ENCODE results near the gene FBXL13.
"Not testable (repeated sequence)": the region's sequence is repeated elsewhere in the genome, so short reads cannot be mapped to it uniquely, and the experiment has no call there.

FBXL13 gene

DNA sequence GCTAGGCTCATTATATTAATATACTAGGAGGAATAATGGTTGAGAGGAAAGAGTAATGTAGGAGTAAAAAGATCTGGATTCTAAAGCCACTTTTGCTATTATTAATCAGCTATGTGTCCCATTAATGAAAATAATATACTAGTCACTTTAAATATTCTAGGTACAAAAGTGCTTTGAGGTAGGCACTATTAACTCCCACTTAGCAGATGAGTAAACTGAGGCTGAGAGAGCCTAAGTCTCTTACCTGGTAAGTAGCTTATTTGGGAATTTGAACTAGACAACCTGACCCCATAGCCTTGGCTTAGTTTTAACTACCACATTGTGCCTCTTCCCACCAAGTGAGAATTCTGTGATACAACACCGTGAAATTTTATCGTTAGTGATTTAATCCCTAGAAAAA, 6.3 kb upstream of the FBXL13 start:
- no peak overlapping the region for H3K4me3 ChIP-seq (ENCODE audit: low read depth, low read length)

DNA sequence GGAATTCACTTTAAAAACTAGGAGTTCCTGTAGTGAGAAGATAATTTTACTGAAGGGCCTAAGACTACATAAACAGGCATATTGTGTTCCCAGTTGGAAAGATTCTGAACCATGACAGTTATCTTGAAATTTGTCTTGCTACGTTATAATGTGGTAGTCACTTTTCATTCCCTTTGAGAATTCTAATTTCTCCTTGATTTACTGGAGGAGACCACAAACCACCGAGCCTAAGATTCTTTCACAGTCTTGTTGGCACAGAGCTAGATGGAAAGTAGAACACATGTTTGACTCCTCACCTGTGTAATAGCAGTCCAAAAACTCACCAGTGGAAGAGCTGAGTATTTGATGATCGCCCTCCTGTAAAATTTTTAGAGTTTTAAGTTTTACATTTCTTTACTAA, 5.2 kb upstream of the FBXL13 start:
- no peak overlapping the region for H3K4me3 ChIP-seq (ENCODE audit: low read depth, low read length)

GRCh38 chr7:103078226-103078625, 3.6 kb upstream of the FBXL13 start:
- not testable (repeated sequence) for H3K4me3 ChIP-seq (ENCODE audit: low read depth, low read length)

DNA sequence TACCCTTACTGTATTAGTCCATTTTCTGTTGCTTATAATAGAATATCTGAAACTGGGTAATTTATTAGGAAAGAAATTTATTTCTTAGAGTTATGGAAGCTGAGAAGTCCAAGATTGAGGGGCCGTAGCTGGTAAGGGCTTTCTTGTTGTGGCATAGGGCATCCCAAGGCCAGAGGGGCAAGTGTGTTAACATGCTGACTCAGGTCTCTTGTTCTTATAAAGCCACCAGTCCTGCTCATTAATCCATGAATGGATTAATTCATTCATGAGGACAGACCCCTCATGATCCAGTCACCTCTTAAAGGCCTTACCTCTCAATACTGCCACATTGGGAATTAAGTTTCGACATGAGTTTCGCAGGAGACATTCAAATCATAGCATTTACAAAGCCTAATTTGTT, 2.7 kb upstream of the FBXL13 start:
- no peak overlapping the region for H3K4me3 ChIP-seq (ENCODE audit: low read depth, low read length)

GRCh38 chr7:103076764-103077163, 2.2 kb upstream of the FBXL13 start:
- no peak overlapping the region for H3K4me3 ChIP-seq (ENCODE audit: low read depth, low read length)

- peak overlapping the region; percentile 83 for H3K4me3 ChIP-seq (ENCODE audit: low read depth, low read length)
These were observed 832 bp upstream of the FBXL13 start for GRCh38 chr7:103075337-103075918.

- peak overlapping the region; percentile 83 for H3K4me3 ChIP-seq (ENCODE audit: low read depth, low read length)
These were observed 542 bp downstream of the FBXL13 start for GRCh38 chr7:103073989-103074518.

- H3K4me3 ChIP-seq (ENCODE audit: low read depth, low read length) = no peak overlapping the region
These were observed 3.6 kb downstream of the FBXL13 start for GRCh38 chr7:103071000-103071399.

DNA sequence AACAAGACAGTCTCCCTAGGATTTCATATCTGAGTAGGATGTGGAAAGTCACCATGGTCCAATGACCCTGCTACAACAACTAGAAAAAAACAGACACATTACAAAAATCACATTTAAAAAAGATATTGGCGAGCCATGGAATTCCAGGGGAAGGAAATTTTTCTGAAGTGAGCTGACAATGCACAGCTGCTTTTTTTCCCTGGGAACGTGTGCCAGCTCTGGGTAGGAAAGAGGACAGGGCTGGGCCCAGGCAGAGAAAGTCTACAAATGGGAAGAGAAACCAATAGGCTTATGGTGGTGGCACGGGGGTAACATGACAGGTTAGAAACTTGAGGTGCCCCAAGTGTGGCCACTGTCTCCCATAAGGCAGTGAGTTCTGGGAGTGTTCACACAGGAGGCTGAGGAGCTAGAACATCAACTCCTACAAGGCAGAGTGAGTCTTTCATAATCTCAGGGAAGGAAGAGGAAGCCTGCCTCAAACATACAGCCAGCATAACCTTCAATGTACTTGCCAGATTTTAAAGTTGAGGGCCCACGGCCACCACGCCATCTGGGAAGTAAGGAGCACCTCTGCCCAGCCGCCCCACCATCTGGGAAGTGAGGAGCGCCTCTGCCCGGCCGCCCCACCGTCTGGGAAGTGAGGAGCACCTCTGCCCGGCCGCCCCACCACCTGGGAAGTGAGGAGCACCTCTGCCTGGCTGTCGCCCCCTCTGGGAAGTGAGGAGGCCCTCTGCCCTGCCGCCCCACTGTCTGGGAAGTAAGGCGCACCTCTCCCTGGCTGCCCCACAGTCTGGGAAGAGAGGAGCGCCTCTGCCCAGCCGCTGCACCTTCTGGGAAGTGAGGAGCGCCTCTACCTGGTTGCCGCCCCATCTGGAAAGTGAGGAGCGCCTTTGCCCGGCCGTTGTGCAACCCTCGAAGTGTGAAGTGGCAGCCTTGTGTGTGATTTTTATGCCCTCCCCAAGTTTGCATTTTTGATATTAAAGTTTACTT, 5.9 kb downstream of the FBXL13 start:
- H3K4me3 ChIP-seq (ENCODE audit: low read depth, low read length) = no peak overlapping the region

DNA sequence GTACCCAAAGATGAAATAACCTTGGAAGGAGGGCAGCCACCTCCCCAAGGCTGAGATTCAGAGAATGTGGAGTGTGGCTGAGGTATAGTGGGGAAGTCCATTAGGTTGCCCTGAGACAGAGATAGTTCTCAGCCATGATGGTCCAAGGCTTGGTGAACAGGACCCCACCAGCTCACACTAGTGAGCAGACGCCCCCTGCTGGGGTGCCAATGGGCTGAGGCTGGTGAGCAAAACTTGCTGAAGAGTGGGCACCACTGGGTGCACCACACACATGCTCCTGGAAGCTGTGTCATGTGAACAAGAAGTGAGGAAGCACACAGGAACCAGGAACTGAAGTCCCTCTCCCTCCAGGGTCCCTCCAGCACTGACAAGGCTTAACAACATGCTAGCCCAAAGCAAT, 8.9 kb downstream of the FBXL13 start:
- no peak overlapping the region for H3K4me3 ChIP-seq (ENCODE audit: low read depth, low read length)

- no peak overlapping the region for H3K4me3 ChIP-seq (ENCODE audit: low read depth, low read length)
These were observed 10.7 kb downstream of the FBXL13 start for GRCh38 chr7:103063895-103064294.

DNA sequence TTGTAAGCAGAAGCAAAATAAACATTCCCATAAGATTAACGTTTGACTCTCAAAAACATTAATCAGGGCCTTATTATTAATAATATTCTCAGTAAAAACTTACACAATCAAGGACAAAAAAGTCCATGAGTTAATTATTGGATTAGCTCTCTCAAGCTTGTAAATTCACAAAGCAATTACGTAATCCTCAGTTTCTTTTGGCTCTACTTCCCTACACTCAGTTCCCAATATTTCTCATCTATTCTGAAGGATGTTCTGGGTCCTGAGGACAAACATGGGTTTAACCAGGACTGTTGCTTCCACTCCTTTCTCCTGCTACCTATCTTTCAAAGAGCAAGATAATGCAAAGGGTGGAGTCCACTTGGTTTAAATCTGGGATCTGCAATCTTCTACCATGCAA, 15.1 kb downstream of the FBXL13 start:
- no peak overlapping the region for H3K4me3 ChIP-seq (ENCODE audit: low read depth, low read length)

- no peak overlapping the region for H3K4me3 ChIP-seq (ENCODE audit: low read depth, low read length)
These were observed 16.5 kb downstream of the FBXL13 start for GRCh38 chr7:103058122-103058521.

DNA sequence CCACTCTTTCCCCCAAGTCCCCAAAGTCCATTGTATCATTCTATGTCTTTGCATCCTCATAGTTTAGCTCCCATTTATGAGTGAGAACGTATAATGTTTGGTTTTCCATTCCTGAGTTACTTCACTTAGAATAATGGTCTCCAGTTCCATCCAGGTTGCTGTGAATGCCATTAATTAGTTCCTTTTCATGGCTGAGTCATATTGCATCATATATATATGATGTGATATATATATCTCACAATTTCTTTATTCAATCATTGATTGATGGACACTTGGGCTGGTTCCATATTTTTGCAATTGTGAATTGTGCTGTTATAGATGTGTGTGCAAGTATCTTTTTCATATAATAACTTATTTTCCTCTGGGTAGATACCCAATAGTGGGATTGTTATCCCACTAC, 18.6 kb downstream of the FBXL13 start:
- not testable (repeated sequence) for H3K4me3 ChIP-seq (ENCODE audit: low read depth, low read length)

GRCh38 chr7:103051519-103051918, 23.1 kb downstream of the FBXL13 start:
- H3K4me3 ChIP-seq (ENCODE audit: low read depth, low read length) = no peak overlapping the region

DNA sequence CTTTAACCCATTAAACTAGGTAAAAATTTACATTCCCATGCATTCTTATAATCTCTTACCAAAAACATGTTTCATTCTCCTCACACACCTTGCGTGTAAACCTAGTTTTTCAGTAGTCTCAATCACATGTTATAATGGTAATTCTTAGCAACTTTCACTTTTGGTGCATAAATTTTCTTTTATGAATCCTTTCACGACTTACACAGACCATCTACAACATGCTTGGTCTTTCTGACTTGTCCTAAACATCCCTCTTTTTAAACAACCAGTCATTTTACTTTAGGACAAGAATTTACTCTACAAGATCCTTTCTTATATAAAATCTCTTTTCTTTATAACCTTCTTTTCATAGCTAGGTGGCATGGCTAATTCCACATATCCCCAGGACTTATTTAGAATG, 25.8 kb downstream of the FBXL13 start:
- H3K4me3 ChIP-seq (ENCODE audit: low read depth, low read length) = no peak overlapping the region

GRCh38 chr7:103041815-103042214, 32.8 kb downstream of the FBXL13 start:
- H3K4me3 ChIP-seq (ENCODE audit: low read depth, low read length) = not testable (repeated sequence)

DNA sequence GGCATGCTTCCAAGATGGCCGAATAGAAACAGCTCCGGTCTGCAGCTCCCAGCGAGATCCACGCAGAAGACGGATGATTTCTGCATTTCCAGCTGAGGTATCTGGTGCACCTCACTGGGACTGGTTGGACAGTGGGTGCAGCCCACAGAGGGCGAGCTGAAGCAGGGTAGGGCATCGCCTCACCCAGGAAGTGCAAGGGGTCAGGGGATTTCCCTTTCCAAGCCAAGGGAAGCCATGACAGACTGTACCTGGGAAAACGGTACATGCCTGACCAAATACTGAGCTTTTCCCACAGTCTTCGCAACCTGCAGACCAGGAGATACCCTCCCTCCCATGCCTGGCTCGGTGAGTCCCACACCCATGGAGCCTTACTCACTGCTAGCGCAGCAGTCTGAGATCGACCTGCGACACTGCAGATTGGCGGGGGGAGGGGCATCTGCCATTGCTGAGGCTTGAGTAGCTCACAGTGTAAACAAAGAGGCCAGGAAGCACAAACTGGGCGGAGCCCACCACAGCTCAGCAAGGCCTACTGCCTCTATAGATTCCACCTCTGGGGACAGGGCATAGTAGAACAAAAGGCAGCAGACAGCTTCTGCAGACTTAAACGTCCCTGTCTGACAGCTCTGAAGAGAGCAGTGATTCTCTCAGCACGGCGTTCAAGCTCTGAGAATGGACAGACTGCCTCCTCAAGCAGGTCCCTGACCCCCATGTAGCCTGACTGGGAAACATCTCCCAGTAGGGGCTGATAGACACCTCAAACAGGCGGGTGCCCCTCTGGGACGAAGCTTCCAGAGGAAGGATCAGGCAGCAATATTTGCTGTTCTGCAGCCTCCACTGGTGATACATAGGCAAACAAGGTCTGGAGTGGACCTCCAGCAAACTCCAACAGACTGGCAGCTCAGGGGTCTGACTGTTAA, 36.5 kb downstream of the FBXL13 start:
- H3K4me3 ChIP-seq (ENCODE audit: low read depth, low read length) = not testable (repeated sequence)

- no peak overlapping the region for H3K4me3 ChIP-seq (ENCODE audit: low read depth, low read length)
These were observed 37.1 kb downstream of the FBXL13 start for GRCh38 chr7:103037476-103037822.

- H3K4me3 ChIP-seq (ENCODE audit: low read depth, low read length) = not testable (repeated sequence)
These were observed 40.3 kb downstream of the FBXL13 start for GRCh38 chr7:103034318-103034717.

- no peak overlapping the region for H3K4me3 ChIP-seq (ENCODE audit: low read depth, low read length)
These were observed 42.8 kb downstream of the FBXL13 start for GRCh38 chr7:103031781-103032180.

Measured in iPS-11a (cell line).